Measurements from ENCODE around the gene JAGN1. TPM values are rescaled to one million over a fixed set of nuclear protein-coding genes. Genes with fewer than 3 reads are reported as not detected.
"Not testable (repeated sequence)": the region's sequence is repeated elsewhere in the genome, so short reads cannot be mapped to it uniquely, and the experiment has no call there.

JAGN1 gene
- total RNA-seq, 1 donor from 2014 or later: 30.9 TPM

DNA sequence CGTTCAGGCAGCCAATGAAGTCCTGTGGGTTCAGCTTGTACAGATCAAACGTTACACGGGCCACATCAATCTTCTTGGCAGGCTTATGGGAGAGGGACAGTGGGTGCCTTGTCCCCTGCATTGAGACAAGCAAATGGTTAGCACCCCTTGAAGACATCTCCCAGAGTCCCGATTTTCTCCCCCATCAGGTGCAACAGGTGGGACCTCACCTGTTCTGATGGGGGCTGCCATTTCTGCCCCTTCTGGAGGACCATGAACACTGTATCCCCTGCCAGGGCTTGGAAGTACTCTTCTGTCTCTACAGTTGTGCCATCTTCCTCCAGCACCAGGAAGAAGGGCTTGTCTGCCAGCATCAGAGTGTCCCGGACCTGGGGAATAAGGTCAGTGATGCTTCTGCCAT lies 20.5 kb upstream of the JAGN1 start:
- Mint-ChIP-seq H3K4me3 (no peak overlapping the region), H3K27ac (no peak overlapping the region), H3K9me3 (no peaks in the 10 kb centered on the region), H3K36me3 (ENCODE audit: low read depth) (no peaks in the 10 kb centered on the region), H3K27me3 (no peaks in the 10 kb centered on the region), H3K4me1 (no peaks in the 10 kb centered on the region)
- POLR2A ChIA-PET: no interaction called here
- DNase-seq (no peak), ATAC-seq (ENCODE audit: low read depth) (no peak)
- intact Hi-C loops (cut with micrococcal nuclease): no loop called here
- TF ChIP-seq, protein P1, sequence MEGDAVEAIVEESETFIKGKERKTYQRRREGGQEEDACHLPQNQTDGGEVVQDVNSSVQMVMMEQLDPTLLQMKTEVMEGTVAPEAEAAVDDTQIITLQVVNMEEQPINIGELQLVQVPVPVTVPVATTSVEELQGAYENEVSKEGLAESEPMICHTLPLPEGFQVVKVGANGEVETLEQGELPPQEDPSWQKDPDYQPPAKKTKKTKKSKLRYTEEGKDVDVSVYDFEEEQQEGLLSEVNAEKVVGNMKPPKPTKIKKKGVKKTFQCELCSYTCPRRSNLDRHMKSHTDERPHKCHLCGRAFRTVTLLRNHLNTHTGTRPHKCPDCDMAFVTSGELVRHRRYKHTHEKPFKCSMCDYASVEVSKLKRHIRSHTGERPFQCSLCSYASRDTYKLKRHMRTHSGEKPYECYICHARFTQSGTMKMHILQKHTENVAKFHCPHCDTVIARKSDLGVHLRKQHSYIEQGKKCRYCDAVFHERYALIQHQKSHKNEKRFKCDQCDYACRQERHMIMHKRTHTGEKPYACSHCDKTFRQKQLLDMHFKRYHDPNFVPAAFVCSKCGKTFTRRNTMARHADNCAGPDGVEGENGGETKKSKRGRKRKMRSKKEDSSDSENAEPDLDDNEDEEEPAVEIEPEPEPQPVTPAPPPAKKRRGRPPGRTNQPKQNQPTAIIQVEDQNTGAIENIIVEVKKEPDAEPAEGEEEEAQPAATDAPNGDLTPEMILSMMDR (IDR thresholded peaks at IDR 0.05): no peak
- CTCF ChIA-PET: no interaction called here

DNA sequence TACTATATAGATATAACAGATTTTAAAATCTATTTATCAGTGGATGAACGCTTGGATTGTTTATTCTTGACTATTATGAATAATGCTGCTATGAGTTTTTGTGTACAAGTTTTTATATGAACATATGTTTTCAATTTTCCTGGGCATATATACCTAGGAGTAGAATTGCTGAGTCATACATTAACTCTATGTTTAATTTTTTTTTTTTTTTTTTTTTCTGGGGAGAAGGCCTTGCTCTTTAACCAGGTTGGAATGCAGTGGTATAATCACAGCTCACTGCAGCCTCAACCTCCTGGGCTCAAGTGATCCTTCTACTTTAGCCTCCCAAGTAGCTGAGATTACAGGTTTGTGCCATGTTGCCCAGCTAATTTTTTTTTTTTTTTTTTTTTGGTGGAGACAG lies 19.4 kb upstream of the JAGN1 start:
- no peaks in the 10 kb centered on the region for H3K9me3 Mint-ChIP-seq
- no peak for ATAC-seq (ENCODE audit: low read depth)

DNA sequence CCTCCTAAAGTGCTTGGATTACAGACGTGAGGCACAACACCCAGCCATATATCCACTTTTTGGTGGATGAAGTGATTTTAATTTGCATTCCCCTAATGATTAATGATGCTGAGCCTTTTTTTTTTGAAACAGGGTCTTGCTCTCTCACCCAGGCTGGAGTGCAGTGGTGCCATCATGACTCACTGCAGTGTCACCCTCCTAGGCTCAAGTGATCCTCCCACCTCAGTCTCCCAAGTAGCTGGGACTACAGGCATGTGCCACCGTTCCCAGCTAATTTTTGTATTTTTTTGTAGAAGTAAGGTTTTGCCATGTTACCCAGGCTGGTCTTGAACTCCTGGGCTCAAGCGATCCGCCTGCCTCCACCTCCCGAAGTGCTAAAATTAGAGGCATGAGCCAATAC lies 18.3 kb upstream of the JAGN1 start:
- H3K4me1 Mint-ChIP-seq; intact Hi-C loops (cut with micrococcal nuclease); H3K27ac Mint-ChIP-seq; H3K27me3 Mint-ChIP-seq; H3K36me3 Mint-ChIP-seq (ENCODE audit: low read depth); H3K4me3 Mint-ChIP-seq; DNase-seq; POLR2A ChIA-PET; H3K9me3 Mint-ChIP-seq; CTCF ChIA-PET; ATAC-seq (ENCODE audit: low read depth): not testable (repeated sequence)

More for the DNA sequence above, 19.4 kb upstream of the JAGN1 start:
- Mint-ChIP-seq H3K36me3 (ENCODE audit: low read depth) (no peaks in the 10 kb centered on the region), H3K4me1 (no peaks in the 10 kb centered on the region), H3K27ac (no peak overlapping the region), H3K4me3 (no peak overlapping the region), H3K27me3 (no peaks in the 10 kb centered on the region)
- ChIA-PET CTCF (no interaction called here), POLR2A (interaction anchor here (0.7 kb wide), 1 partner anchor 148 kb away, joined by 10 read pairs; no protein-coding TSS in a partner anchor)
- TF ChIP-seq, protein P1 (IDR thresholded peaks at IDR 0.05): no peak
- DNase-seq: no peak
- intact Hi-C loops (cut with micrococcal nuclease): no loop called here

DNA sequence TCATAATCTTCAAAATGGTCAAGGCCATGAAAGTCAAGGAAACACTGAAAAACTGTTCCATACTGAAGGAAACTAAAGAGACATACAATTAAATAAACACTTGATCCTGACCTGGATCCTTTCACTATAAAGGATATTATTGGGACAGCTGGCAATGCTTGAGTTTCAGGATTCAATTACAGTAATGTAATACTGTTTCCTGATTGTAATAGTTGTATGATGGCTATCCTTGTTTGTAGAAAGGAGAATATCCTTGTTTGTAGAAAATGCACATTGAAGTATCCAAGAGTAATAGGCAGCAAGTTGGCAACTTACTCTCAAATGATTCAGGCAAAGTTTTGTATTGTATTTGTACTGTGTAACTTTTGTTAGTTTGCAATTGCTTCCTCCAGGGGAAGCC lies 15.0 kb upstream of the JAGN1 start:
- Mint-ChIP-seq H3K36me3 (ENCODE audit: low read depth) (no peaks in the 10 kb centered on the region), H3K4me3 (no peak overlapping the region), H3K4me1 (no peaks in the 10 kb centered on the region), H3K27me3 (peaks cover 7% of the 10 kb centered on the region), H3K27ac (no peak overlapping the region), H3K9me3 (no peaks in the 10 kb centered on the region)
- no peak for DNase-seq
- POLR2A ChIA-PET: no interaction called here
- intact Hi-C loops (cut with micrococcal nuclease): no loop called here
- TF ChIP-seq, protein P1 (IDR thresholded peaks at IDR 0.05): no peak
- CTCF ChIA-PET: no interaction called here
- ATAC-seq (ENCODE audit: low read depth): no peak

DNA sequence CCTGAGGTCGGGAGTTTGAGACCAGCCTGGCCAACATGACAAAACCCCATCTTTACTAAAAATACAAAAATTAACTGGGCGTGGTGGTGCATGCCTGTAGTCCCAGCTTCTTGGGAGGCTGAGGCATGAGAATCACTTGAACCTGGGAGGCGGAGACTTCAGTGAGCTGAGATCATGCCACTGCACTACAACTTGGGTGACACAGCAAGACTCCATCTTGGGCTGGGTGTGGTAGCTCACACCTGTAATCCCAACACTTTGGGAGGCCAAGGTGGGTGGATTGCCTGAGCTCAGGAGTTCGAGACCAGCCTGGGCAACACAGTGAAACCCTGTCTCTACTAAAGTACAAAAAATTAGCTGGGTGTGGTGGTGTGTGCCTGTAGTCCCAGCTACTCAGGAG lies 14.2 kb upstream of the JAGN1 start:
- H3K27me3 Mint-ChIP-seq; H3K36me3 Mint-ChIP-seq (ENCODE audit: low read depth); CTCF ChIA-PET; ATAC-seq (ENCODE audit: low read depth); H3K27ac Mint-ChIP-seq; H3K4me1 Mint-ChIP-seq; H3K9me3 Mint-ChIP-seq; DNase-seq; intact Hi-C loops (cut with micrococcal nuclease); H3K4me3 Mint-ChIP-seq: not testable (repeated sequence)
- POLR2A ChIA-PET: interaction anchor here (0.7 kb wide), 1 partner anchor 15 kb away, joined by 9 read pairs; no protein-coding TSS in a partner anchor

DNA sequence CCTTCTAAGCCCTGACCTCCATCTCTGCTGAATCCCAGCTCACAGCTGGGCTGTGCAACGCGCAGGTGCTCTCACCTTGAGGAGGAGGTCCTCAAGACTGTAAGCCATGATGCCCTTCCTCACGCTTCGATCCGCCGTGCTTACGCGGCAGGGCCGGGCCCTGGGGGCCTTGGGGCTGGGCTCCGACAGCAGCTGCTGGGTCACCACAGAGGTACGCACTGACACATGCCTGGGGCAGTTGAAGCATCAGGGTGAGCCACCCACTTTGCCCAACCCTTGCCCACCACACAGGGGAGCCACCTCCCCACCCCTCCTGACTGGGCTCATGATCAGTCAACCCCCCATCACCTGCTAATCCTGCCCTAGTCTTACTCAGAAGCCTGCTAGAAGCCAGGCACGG lies 13.4 kb upstream of the JAGN1 start:
- peaks cover 7% of the 10 kb centered on the region for H3K27me3 Mint-ChIP-seq
- H3K4me3 Mint-ChIP-seq: no peak overlapping the region
- ChIA-PET CTCF (no interaction called here), POLR2A (no interaction called here)
- no peak for ATAC-seq (ENCODE audit: low read depth)
- H3K4me1 Mint-ChIP-seq: no peaks in the 10 kb centered on the region
- intact Hi-C loops (cut with micrococcal nuclease): no loop called here
- H3K27ac Mint-ChIP-seq: no peak overlapping the region
- no peak for DNase-seq
- no peaks in the 10 kb centered on the region for H3K36me3 Mint-ChIP-seq (ENCODE audit: low read depth)
- TF ChIP-seq, protein P1 (IDR thresholded peaks at IDR 0.05): no peak
- H3K9me3 Mint-ChIP-seq: no peaks in the 10 kb centered on the region

Data from activated B cell treated with CpG ODN at 0.5 μM for 24 hours (primary cell).